Kidney (tissue), 14 donors: Measurements from ENCODE around the gene ACSM4. TPM values are rescaled to one million over a fixed set of nuclear protein-coding genes. Genes with fewer than 3 reads are reported as not detected.

Experiments
- DNase-seq, 5 donors: peaks; one replicate each; pipeline ENCODE4 v3.0.0-alpha.2; 2013 to 2020
- FAIRE-seq: peaks from 2 replicates; lab custom pipeline; 2012; peaks lifted over from hg19 to GRCh38; lab: Jason Lieb, UNC
- H3K27ac ChIP-seq, 2 donors: one replicate each; pipeline ENCODE4 v1.7.0; 2013; ENCODE audit warnings: low read depth in 2 of 2, low read length in 2 of 2, inconsistent platforms in 1 of 2
- H3K27me3 ChIP-seq: one replicate; pipeline ENCODE4 v1.7.1; 2013; ENCODE audit warnings: low read length, inconsistent platforms; ENCODE audit not compliant: control insufficient read depth, insufficient read depth
- H3K36me3 ChIP-seq, 3 donors: one replicate each; pipeline versions ENCODE4 v1.7.0 to v1.7.1; 2013; ENCODE audit warnings: low read length in 3 of 3, control low read depth in 1 of 3, inconsistent platforms in 1 of 3; ENCODE audit not compliant: insufficient read depth in 3 of 3, control insufficient read depth in 2 of 3
- H3K4me1 ChIP-seq, 3 donors: one replicate each; pipeline versions ENCODE4 v1.7.0 to v1.7.1; 2013; ENCODE audit warnings: low read length in 3 of 3, inconsistent platforms in 1 of 3, low read depth in 1 of 3; ENCODE audit not compliant: control insufficient read depth in 2 of 3, insufficient read depth in 2 of 3
- H3K4me3 ChIP-seq, 3 donors: one replicate each; pipeline versions ENCODE4 v1.7.0 to v1.8.1; 2013; ENCODE audit warnings: low read length in 3 of 3, control low read depth in 1 of 3, inconsistent platforms in 1 of 3
- H3K9ac ChIP-seq, 3 donors: one replicate each; pipeline versions ENCODE4 v1.7.0 to v1.7.1; 2013; ENCODE audit warnings: low read length in 3 of 3, control low read depth in 1 of 3, inconsistent platforms in 1 of 3
- H3K9me3 ChIP-seq, 3 donors: one replicate each; pipeline versions ENCODE4 v1.7.0 to v1.7.1; 2013; ENCODE audit warnings: low read length in 3 of 3, control low read depth in 1 of 3, inconsistent platforms in 1 of 3; ENCODE audit not compliant: control insufficient read depth in 2 of 3, insufficient read depth in 1 of 3
- intact Hi-C: fragments of 100-400 bp; cut with DNase I; formaldehyde crosslinking; loops from one replicate; pipeline ENCODE4 v1.11.1; 2022
- polyA plus RNA-seq: library from polyadenylated mRNA; stranded (reverse); fragments of 350-450 nt; fragmentation: Illumina TruSeq; extraction: RNeasy Lipid Tissue Mini Kit (QIAGEN cat#74804); gene quantifications from one replicate; pipeline ENCODE4 v1.2.3, GENCODE V29; 2014; ENCODE audit warnings: low read depth, low replicate concordance; ENCODE audit not compliant: insufficient read depth
- total RNA-seq: library from RNA; stranded (reverse); fragmentation: NEBNext Ultra II Directional; extraction: Animal tissue kit (Norgen Biotek cat#: 25700); gene quantifications from one replicate; pipeline ENCODE4 v1.2.1, GENCODE V29; 2021
- TF ChIP-seq, protein P1 (sequence below): IDR thresholded peaks from 3 replicates; pipeline ENCODE4 v1.5.1; 2012; ENCODE audit warnings: mild to moderate bottlenecking, moderate library complexity, borderline replicate concordance; ENCODE audit not compliant: insufficient read depth; ENCODE audit errors: extremely low read depth
- donor health status: control.
- donor health status: control.
- donor health status: control.
- donor health status: control.
- donor health status: control.
- donor health status: DM: yes; HTN: yes; CAD: no.
- donor health status: Normal renal cell carcinoma (clear cell type).

ACSM4 gene
- total and polyA plus RNA-seq, 2 donors from 2014 or later = not detected

GRCh38 chr12:7376196-7376595 is 72.3 kb downstream of the ACSM4 start:
- no peak overlapping the region for H3K9ac ChIP-seq
- H3K27ac ChIP-seq = no peak overlapping the region
- H3K4me3 ChIP-seq = no peak overlapping the region
- FAIRE-seq (no peak), DNase-seq (no peak)
- H3K9me3 ChIP-seq = peaks cover 0 to 4% (median 0%) of the 10 kb centered on the region in 3 donors
- intact Hi-C loops = no loop called here
- TF ChIP-seq, protein P1, sequence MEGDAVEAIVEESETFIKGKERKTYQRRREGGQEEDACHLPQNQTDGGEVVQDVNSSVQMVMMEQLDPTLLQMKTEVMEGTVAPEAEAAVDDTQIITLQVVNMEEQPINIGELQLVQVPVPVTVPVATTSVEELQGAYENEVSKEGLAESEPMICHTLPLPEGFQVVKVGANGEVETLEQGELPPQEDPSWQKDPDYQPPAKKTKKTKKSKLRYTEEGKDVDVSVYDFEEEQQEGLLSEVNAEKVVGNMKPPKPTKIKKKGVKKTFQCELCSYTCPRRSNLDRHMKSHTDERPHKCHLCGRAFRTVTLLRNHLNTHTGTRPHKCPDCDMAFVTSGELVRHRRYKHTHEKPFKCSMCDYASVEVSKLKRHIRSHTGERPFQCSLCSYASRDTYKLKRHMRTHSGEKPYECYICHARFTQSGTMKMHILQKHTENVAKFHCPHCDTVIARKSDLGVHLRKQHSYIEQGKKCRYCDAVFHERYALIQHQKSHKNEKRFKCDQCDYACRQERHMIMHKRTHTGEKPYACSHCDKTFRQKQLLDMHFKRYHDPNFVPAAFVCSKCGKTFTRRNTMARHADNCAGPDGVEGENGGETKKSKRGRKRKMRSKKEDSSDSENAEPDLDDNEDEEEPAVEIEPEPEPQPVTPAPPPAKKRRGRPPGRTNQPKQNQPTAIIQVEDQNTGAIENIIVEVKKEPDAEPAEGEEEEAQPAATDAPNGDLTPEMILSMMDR = no peak
- H3K36me3 ChIP-seq = no peaks in the 10 kb centered on the region
- H3K4me1 ChIP-seq = no peaks in the 10 kb centered on the region
- no peaks in the 10 kb centered on the region for H3K27me3 ChIP-seq

Other genes with a start within 250 kb of the ACSM4 start
- gene C1S, start 243.4 kb upstream of the ACSM4 start, total RNA-seq = 402 TPM
- 81.2 TPM for gene C1S, start 243.4 kb upstream of the ACSM4 start, polyA plus RNA-seq
- gene C1R, start 211.6 kb upstream of the ACSM4 start, total RNA-seq = 514 TPM
- gene C1R, start 211.6 kb upstream of the ACSM4 start, polyA plus RNA-seq = 183 TPM
- gene C1RL, start 194.9 kb upstream of the ACSM4 start, total RNA-seq = 147 TPM
- 25.2 TPM for gene C1RL, start 194.9 kb upstream of the ACSM4 start, polyA plus RNA-seq
- 74.6 TPM for gene RBP5, start 175.2 kb upstream of the ACSM4 start, total RNA-seq
- 609 TPM for gene RBP5, start 175.2 kb upstream of the ACSM4 start, polyA plus RNA-seq
- 64.2 TPM for gene CLSTN3, start 173.7 kb upstream of the ACSM4 start, total RNA-seq
- gene CLSTN3, start 173.7 kb upstream of the ACSM4 start, polyA plus RNA-seq = 33.0 TPM
- 42.3 TPM for gene PEX5, start 114.4 kb upstream of the ACSM4 start, total RNA-seq
- 30.8 TPM for gene PEX5, start 114.4 kb upstream of the ACSM4 start, polyA plus RNA-seq
- gene CD163L1, start 140.1 kb downstream of the ACSM4 start, total RNA-seq = 7.0 TPM
- 8.5 TPM for gene CD163L1, start 140.1 kb downstream of the ACSM4 start, polyA plus RNA-seq
- 329 TPM for gene CD163, start 199.7 kb downstream of the ACSM4 start, total RNA-seq
- gene CD163, start 199.7 kb downstream of the ACSM4 start, polyA plus RNA-seq = 22.8 TPM